ENCODE results near the gene SLC4A8. TPM values are rescaled to one million over a fixed set of nuclear protein-coding genes. Genes with fewer than 3 reads are reported as not detected.
"Not testable (repeated sequence)": the region's sequence is repeated elsewhere in the genome, so short reads cannot be mapped to it uniquely, and the experiment has no call there.

Gene SLC4A8
- polyA plus RNA-seq, 3 donors = 0.11 to 1.0 (median 0.31) TPM

DNA sequence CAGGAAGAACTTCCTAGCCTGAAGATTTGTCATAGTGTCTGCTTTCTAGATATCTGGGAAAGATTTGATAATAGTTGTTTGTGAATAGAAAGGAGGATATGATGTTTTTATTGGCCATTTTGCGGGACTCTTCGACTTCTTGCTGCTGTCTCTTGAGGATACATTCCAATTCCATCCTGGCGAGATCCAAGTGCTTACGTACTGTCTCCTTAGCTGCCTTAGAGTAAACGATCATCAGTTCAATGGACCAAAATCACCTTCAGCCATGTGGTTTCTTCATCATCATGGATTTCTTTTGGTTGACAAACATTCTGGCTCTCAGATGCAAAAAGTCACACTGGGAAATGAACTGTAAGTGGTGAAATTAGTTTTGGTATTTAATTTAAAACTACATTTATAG is 83.7 kb downstream of the SLC4A8 start:
- H3K27ac ChIP-seq (ENCODE audit: low read depth, low read length) = no peak overlapping the region
- WGBS, 3 donors = 77 to 90% (median 83%) methylated on average over 5 of the region's 5 CpGs

DNA sequence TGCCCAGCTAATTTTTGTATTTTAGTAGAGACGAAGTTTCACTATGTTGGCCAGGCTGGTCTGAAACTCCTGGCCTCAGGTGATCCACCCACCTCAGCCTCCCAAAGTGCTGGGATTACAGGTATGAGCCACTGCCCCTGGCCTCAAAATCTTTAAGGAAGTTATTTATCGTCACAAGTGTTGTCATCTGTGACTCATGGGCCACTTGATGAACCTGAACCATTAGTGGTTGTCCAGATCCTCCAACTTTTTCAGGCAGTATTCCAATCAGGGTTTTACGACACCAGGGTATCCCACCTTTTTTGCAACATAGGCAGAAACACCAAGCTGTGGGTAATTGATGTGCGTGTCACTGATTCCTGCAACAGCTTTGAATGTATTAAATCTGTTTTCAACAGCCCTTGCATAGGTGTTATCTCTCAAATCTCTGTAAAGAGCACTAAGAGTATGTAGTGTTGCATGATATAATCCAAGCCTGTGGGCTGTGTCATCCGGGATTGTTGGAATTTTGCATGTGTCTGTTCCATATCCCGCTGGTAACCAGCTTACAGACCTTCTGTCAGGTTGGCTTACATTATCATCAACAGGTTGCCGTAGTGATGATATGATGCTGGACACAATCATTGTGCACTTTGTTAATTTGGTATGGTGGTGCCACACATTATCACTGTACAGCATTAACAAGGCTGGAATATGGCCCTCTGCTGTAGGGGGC is 87.1 kb downstream of the SLC4A8 start:
- WGBS, 3 donors = 92 to 96% (median 93%) methylated on average over 7 of the region's 7 CpGs
- no peak overlapping the region for H3K27ac ChIP-seq (ENCODE audit: low read depth, low read length)

DNA sequence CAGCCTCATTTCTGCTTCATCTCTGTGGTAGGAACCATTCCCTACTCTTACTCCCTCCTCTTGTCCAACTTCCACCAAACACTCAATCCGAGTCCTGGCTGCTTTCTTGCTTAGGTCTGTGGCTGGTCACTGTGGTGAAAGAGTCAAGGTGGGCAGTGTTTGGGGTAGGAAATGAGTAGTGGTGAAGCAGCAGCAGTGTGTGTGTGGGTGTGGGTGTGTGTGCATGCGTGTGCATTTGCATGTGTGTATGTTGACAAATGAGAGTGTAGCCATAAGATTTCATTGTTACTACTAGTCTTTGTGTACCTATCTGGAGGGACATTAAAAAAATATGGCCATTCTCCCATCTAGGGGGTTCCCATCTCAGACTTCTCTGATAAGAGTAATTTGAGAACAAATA is 87.8 kb downstream of the SLC4A8 start:
- 80 to 96% (median 89%) methylated on average over 2 of the region's 2 CpGs for WGBS, 3 donors
- H3K27ac ChIP-seq (ENCODE audit: low read depth, low read length) = no peak overlapping the region

DNA sequence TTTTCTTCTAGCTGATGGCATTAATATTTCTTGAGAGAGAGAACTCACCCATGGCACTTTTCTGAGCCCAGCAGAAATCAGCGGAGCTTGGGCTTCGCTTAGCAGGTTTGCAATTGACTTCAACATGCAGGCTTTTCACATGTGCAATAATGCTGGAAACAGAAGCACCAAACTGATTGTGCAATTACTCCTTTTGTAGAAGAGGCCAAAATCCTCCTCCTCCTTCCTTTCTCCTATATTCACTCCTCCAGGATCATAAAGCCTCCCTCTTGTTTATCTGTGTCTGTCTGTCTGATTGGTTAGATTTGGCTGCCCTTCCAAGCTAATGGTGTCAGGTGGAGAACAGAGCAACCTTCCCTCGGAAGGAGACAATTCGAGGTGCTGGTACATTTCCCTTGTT is 90.4 kb downstream of the SLC4A8 start:
- H3K27ac ChIP-seq (ENCODE audit: low read depth, low read length) = not testable (repeated sequence)
- 54 to 88% (median 71%) methylated on average over 4 of the region's 4 CpGs for WGBS, 3 donors

DNA sequence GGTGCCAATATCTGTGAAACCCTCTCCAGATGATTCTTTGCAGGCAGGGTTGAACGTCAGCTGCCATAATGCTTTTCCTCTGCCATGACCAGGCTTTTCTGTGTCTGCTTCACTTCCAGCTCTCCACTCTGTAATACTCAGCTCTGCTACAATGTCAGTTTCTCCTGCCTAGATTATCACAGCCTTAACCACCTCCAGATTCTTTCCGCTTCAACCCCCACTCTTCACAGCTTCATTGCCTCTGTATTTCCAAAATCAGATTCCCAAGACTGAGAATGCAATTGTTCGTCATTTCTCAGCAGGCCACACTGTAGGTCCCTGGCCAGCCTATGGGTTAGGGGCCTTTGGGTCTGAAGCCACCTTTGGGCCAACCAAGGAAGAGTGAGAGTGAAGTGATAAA is 92.7 kb downstream of the SLC4A8 start:
- 90 to 92% (median 91%) methylated on average over 3 of the region's 3 CpGs for WGBS, 3 donors
- no peak overlapping the region for H3K27ac ChIP-seq (ENCODE audit: low read depth, low read length)

DNA sequence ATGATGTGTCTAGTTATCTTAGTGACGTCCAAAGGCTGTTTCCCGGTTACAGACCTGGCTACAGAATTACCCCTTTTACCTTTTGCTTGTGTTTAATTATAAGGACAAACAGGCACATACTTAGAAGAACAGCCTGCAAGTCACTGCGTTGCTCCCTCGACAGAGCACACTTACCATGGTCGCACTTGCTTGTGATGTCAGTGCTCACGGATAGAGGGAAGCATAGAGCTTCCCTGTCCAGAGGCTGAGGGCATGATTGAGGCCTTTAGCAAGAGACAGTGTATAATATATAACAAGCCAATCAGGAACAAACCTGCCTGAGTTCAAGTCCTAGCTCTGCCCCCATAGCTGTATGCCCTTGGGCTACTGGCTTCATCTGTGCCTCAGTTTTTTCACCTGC is 93.2 kb downstream of the SLC4A8 start:
- 79 to 85% (median 84%) methylated on average over 6 of the region's 6 CpGs for WGBS, 3 donors
- H3K27ac ChIP-seq (ENCODE audit: low read depth, low read length) = no peak overlapping the region

DNA sequence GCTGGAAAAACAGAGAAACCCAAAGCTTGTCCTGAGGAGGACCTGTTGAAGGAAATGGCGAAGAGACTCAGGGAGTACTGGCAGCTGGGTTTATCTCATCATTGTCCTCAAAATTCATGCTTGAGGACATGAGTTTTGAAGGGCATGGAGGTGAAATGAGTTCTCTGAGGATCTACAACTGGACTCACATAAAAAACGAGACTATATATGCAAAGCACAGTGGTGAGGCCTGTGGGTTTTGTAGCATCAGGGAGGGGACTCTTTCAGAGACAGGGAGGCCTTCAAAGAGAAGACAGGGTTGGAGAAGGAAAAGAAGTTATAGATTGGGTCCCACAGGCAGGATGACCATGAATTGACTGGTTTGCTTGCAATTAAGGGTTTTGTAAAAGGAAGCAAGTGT is 95.1 kb downstream of the SLC4A8 start:
- WGBS, 3 donors = 83 to 93% (median 87%) methylated on average over 2 of the region's 2 CpGs
- no peak overlapping the region for H3K27ac ChIP-seq (ENCODE audit: low read depth, low read length)

DNA sequence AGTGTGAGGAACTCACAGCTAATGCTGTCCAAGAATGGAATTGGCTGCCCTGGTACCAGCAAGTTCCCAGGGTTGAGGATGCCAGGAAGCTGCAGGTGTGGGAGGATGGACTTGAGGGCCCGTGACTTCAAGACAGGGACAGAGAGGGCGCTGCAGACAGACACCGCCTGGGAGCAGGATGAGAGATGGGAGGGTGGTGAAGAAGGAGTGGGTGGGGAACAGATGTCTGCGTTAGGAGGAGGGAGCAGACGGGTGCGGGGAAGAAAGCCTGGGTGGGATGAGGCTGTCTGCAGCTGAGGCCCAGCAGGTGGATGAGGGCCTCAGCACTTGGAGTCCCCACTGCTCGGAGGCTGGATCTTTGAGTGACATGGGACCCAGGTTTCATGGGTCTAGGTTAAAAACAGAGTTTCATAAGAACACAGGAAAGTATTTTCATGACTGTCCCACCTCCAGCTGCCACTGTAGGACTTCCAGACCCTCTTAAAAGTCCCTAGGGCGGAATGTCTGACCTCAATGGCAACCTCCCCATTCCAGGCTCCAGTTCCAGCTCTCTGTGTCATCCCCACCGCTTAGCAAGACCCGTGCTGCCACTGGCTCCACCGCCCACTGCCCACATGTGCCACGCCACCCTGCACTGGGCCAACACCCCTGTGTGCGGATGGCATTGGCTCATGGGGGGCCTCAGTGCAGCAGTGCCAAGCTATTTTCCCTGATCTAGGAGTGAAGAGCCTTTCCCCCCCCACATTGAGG is 96.1 kb downstream of the SLC4A8 start:
- H3K27ac ChIP-seq (ENCODE audit: low read depth, low read length) = no peak overlapping the region
- 80 to 89% (median 85%) methylated on average over 13 of the region's 13 CpGs for WGBS, 3 donors

DNA sequence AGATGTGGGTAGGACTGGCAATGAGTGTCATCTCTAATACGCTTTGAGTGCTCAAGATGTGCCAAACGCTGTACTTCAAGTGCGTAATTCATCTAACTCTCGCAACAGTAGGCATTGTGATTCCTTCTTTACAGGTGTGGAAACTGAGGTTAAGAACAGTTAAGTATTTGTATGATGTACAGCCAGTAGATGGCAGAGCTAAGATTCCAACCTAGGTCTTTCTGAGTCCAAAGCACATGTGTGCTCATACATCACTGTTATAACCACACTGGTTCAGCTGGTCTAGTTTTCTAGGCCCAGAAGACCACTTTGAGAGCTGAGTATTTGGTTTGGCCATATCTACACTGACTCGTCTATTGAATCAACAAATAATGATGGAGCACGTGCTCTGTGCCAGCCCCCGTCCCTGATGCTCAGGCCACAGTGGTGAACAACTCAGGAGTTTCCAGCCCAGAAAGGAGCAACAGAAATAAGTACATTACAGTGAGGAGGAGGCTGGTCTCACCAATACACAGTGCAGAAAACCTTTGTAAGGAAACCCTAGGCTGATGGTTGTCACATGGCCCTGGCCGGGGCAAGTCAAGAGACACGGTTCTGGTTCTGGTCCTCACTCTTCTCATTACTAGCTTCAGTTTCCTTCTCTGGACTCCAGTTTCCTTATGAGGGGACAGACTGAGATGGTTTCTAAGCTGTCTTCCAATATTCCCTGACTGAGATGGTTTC is 97.1 kb downstream of the SLC4A8 start:
- WGBS, 3 donors = 87 to 94% (median 93%) methylated on average over 9 of the region's 9 CpGs
- H3K27ac ChIP-seq (ENCODE audit: low read depth, low read length) = no peak overlapping the region

DNA sequence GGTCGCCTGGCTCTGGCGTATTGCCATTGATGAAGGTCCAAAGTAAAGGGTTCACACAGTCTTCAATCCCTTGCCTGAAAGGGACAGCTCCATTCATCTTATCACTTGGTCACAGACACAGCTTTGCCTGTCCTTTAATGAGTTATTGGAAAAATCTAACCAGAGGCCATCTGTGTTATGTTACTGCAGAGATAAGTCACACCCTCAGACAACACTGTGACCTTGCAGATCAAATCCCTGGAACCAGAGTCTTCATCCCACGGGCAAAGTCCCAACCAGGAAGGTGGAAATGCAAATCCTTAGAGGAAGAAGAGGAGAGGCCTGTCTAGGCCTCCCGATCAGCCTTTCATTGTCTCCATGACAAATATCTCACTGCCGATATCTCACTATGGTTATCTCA is 98.1 kb downstream of the SLC4A8 start:
- no peak overlapping the region for H3K27ac ChIP-seq (ENCODE audit: low read depth, low read length)
- 58 to 83% (median 82%) methylated on average over 5 of the region's 5 CpGs for WGBS, 3 donors

DNA sequence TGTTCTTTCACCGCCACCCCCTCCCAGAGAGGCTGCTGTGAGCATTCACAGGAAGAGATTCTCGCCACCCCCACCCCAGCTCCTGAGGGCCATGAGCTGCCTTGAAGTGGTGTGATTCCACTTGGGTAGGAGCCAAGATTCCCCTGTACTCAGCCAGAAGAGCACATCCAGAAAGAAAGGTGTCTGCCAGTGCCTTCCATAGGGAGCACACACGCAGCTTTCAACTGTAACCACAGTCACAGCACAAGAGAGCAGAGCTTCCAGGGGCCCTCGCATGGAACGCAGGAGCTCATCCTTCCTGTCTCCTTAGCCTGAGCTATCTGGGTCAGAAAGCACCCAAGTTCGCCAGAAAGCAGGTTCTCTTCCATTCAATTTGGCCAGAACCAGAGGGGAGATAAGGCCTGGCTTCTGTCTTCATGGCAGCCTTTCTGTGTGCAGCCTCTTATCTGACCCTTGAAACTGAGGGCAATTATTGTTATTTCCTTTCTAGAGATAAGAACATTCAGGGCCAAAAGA is 99.8 kb downstream of the SLC4A8 start:
- no peak overlapping the region for H3K27ac ChIP-seq (ENCODE audit: low read depth, low read length)
- WGBS, 3 donors = 71 to 77% (median 76%) methylated on average over 6 of the region's 6 CpGs

DNA sequence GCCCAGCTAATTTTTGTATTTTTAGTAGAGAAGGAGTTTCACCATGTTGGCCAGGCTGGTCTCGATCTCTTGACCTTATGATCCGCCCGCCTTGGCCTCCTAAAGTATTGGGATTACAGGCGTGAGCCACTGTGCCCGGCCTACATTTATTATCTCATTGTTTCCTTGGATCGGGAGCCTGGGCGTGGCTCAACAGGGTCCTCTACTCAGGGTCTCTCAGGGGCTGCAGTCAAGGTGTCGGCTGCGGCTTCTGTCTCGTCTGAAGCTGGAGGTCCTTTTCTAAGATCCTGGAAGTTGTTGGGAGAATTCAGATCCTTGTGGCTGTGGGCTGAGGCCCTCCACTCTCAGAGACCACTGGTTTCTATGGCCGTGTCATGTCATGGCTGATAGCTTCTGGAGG is 100.9 kb downstream of the SLC4A8 start:
- H3K27ac ChIP-seq (ENCODE audit: low read depth, low read length) = no peak overlapping the region
- WGBS, 3 donors = 95 to 98% (median 97%) methylated on average over 11 of the region's 11 CpGs

DNA sequence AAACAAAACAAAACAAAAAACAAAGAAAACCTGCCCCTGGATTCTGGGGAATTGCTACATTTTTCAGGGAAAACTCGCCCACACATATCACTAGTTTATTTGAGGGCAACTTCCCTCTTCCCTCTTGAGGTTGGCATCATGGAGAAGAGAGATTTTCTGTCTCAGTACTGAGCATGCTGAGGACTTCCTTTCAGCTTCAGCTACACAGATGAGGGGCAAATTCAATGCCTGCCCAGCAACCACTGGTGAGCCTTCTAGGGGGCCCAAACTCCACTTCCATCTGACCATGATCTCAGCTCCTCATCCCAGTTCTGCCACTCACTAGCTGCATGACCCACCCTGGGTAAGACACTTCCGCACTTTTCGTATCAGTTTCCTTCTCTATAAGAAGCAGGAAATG is 103.3 kb downstream of the SLC4A8 start:
- WGBS, 3 donors = 75 to 90% (median 79%) methylated on average over 3 of the region's 3 CpGs
- no peak overlapping the region for H3K27ac ChIP-seq (ENCODE audit: low read depth, low read length)

DNA sequence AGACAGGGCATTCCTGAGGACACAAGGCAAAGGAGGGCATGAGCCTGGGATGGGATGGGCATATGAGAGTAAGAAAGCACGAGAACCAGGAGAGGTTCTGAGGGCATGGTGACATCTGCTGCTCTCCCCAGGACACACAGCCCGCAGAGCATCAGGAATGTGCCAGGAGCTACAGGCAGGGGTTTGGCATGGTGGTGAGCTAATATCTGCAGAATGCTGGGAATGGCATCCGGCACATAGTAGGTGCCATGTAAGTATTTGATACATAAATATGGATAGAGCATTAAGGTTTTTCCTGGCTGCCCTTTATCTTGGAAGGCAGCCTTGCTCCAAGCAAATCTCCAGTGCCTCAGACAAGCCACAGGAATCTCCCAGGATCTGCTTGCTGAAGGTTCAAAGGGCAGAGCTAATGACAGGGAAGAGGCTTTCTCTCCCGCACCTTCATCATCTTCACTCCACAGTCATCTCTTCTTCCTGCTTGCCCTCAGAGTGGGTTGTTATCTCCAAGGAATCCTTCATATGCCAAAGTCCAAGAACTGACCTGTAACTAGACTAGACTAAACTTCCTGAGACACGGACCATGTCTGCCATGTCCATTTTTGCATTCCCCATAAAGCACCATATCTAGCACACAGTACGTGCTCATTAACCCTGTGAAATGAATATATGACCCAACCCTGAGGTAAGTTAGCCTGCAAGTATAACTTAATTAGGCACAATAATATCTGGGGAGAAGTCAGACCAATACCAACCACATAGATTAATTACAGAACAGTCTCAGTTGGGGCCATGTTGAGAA is 104.4 kb downstream of the SLC4A8 start:
- WGBS, 3 donors = 84 to 86% (median 85%) methylated on average over 6 of the region's 6 CpGs

DNA sequence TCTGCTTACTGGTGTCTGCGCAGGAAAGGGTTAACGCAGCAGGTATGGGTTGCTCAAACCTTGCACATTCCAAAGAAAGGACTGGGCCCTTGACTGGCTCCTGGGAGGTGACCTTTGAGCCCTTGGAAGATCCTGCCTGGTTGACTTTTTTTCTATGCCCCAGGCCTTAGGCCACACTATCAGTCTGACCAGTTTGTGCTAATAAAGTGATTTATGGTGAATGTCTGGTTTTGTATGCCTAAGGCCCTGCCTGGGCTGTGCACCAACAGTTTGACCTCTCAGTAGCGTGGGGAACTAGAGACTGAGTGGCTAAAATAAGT is 105.0 kb downstream of the SLC4A8 start:
- H3K27ac ChIP-seq (ENCODE audit: low read depth, low read length) = no peak overlapping the region
- 79 to 90% (median 85%) methylated on average over 3 of the region's 3 CpGs for WGBS, 3 donors

More for the DNA sequence above, 104.4 kb downstream of the SLC4A8 start:
- no peak overlapping the region for H3K27ac ChIP-seq (ENCODE audit: low read depth, low read length)

DNA sequence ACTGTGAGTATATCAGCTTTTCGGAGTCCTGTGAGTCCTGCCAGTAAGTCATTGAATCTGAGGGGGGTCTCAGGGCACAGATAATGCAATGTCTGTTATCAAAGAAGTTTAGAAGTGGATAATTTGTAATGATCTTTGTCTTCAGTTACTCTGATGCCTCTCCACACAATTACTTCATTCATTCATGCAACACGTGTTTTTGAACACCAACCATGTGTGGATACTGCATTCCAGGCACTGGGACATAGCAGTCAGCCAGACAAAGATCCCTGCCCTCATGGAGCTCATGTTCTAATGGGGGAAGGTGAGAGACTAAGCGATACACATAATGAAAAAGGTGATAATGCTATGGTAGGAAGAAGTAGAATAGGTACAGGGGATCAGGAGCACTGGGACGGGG is 105.6 kb downstream of the SLC4A8 start:
- no peak overlapping the region for H3K27ac ChIP-seq (ENCODE audit: low read depth, low read length)
- 92 to 94% (median 93%) methylated on average over 4 of the region's 4 CpGs for WGBS, 3 donors

DNA sequence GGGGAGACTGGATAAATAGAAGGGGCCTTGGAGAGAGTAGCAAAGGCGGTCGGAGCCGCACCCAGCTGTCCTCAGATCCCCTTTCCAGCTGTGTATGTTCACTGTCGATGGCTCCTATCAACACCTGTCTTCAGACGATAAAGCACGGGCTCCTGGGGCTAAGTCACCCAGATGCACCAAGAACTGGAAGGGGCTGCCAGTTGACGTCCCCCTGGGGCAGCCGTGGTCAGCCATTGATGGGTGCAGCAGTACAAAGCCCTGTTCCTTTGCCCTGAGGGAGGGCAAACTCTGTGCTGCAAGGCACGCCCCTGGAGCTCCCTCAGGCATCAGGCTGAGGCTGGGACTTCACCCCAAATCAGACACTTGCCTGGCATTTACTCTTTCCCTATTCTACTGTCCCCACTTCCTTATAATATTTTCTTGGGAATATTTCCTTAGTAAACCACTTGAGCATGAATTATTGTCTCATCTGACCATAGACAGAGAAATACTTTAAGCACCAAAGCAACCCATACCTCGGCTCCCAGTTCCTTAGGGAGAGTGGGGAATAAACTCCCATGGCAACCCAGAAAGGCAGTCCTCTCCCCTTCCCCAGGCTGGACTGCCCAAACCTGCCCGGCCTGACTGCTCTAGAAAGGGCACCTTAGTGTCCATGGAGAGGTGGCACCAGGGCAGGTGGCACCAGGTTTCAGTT is 106.8 kb downstream of the SLC4A8 start:
- no peak overlapping the region for H3K27ac ChIP-seq (ENCODE audit: low read depth, low read length)
- WGBS, 3 donors = 51 to 61% (median 60%) methylated on average over 11 of the region's 11 CpGs

DNA sequence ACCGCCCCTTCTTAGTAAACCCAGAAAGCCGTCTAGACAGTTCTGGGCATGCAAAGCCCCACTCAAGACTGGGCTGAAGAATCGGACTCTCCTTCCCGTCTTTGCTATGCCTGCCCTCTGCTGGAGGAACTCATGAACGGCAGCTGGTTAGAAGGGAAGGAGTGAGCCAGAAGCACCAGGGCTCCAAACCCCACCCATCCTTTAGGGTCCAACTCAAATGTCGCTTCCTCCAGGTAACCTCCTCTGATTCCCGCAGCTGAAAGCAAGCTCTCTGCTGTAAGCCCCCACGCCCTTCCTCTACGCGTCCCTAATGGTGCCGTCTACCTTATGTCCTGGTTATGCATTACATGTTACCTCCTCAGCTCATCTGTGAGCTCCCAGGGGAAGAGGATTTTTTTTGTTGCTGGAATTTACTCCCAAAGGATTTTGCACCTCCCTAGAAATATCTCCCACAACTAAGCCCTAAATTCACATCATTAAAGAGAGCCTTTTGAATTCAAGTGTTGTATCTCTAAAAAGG is 107.4 kb downstream of the SLC4A8 start:
- WGBS, 3 donors = 4 to 6% (median 4%) methylated on average over 11 of the region's 11 CpGs
- H3K27ac ChIP-seq (ENCODE audit: low read depth, low read length) = no peak overlapping the region

All from adipose tissue (tissue), 3 donors.